ENCODE measurements around the gene NKIRAS2. TPM values are rescaled to one million over a fixed set of nuclear protein-coding genes. Genes with fewer than 3 reads are reported as not detected.

Gene NKIRAS2
- total and polyA plus RNA-seq, 2 of the 13 experiments (the other 11 are each of a cell fraction or from before 2014, with no cell fraction given), result 27.9 to 42.0 TPM

- TF ChIP-seq ZNF781 (CRISPR knock-in tag; IDR thresholded peaks at IDR 0.05; ENCODE audit: borderline replicate concordance, not compliant biosample characterization), result peak; percentile 36
- 0 out of 2 replicates have a peak, but pooled peaks have one; percentile 11 for TF ChIP-seq ZNF567 (CRISPR knock-in tag; IDR thresholded peaks at IDR 0.05; ENCODE audit: borderline replicate concordance)
- no peak for TF ChIP-seq GLMP (CRISPR knock-in tag; IDR thresholded peaks at IDR 0.05; ENCODE audit: borderline replicate concordance)
- TF ChIP-seq MED8 (CRISPR knock-in tag; IDR thresholded peaks at IDR 0.05; ENCODE audit: insufficient replicate concordance), result peak; percentile 52
- TF ChIP-seq ZNF576 (CRISPR knock-in tag; IDR thresholded peaks at IDR 0.05), result 0 out of 2 replicates have a peak, but pooled peaks have one; percentile 35
- peak; percentile 25; the same call in 1 of the 2 replicates for TF ChIP-seq THAP9 (CRISPR knock-in tag; IDR thresholded peaks at IDR 0.05; ENCODE audit: borderline replicate concordance)
- TF ChIP-seq CCAR2 (optimal IDR thresholded peaks at IDR 0.05; ENCODE audit: low read depth, low read length), result no peak
- TF ChIP-seq ZNF687 (CRISPR knock-in tag; IDR thresholded peaks at IDR 0.05), result peak; percentile 22; the same call in 1 of the 2 replicates
- no peak for TF ChIP-seq KDM2A (CRISPR knock-in tag; IDR thresholded peaks at IDR 0.05; ENCODE audit: borderline replicate concordance, low read depth)
- no peak for TF ChIP-seq NCOA5 (CRISPR knock-in tag; IDR thresholded peaks at IDR 0.05)
- TF ChIP-seq CENPT (CRISPR knock-in tag; IDR thresholded peaks at IDR 0.05; ENCODE audit: low read depth), result no peak
- TF ChIP-seq AGO2 (optimal IDR thresholded peaks at IDR 0.05; ENCODE audit: low read depth, low read length), result peak; percentile 79
- TF ChIP-seq HMGXB4 (CRISPR knock-in tag; IDR thresholded peaks at IDR 0.05; ENCODE audit: borderline replicate concordance in 1 of 2, low read depth in 1 of 2), result no peak; a peak in 1 of 4 replicates
- TF ChIP-seq PITX1 (CRISPR knock-in tag; IDR thresholded peaks at IDR 0.05), result peak; percentile 18; the same call in 1 of the 2 replicates
Observed at GRCh38 chr17:42025191-42025579, 5.3 kb downstream of the NKIRAS2 start (continued).

Data from HepG2 (cell line).